Stimulated activated CD8-positive, alpha-beta memory T cell treated with anti-CD3 and anti-CD28 coated beads, Interleukin-12 subunit alpha, Interleukin-12 subunit beta, amount 100 ng/mL, for 24 hours (primary cell): ENCODE measurements around the gene FAM83C.

ENCODE experiments used
- DNase-seq: peaks from one replicate; pipeline ENCODE4 v3.0.0-alpha.2; 2020; ENCODE audit errors: extremely low read depth

The FAM83C gene

DNA sequence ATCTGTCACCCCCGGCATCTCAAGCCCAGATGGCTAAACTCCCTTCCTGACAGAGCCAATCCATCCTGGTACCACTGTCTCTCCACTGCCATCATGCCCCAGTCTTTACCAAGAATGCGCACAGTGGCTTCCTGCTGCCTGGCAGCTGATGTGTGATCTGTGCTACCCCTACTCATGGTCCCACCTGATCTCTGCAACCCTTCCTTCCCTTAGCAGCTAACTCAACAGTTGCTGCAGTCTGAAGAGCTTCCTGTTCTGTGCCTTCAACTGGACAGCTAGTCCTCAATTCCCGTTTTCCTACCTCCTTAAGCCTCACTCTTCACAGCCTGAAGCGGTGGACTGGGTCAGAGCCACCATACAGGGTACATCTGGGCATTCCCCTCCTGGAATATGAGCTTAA, 7.6 kb upstream of the FAM83C start:
- no peak for DNase-seq

DNA sequence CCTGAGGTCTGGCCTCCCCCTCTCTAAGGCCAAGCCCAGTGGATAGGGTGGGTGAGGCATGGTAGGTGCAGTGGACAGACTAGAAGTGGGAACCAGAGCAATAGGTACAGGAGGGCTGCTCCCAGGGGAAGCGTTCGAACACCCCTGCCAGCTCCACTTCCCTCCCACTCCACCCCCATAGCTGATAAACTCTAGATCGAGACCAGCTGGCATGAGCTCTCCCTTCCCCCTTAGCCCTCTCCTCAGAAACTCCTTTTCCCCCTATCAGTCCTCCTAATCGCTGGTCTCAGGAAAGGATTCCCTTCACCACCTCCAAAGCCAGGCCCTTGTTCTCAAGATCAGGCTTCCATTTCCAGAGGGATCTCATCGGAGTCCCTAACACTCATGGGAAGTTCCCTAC, 6.0 kb upstream of the FAM83C start:
- no peak for DNase-seq

DNA sequence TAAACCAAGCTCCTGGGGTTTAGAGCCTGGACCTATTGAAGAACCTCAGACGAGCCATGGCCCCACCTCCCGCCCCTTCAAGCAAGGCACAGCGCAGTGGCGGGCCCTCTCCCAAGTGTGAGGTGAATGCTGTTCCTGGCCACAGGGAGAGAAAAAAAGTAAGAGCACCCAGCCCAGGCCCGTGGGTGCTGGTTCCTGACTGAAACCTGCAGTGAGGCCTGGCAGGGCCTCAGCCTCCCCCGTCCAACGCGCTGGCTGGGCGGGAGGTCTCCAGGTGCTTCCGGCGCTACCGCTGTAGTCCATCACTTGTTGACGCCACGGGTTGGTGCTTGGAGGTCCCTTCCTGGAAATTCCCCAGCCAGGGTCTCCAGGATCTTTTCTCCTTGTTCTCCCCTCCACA, 5.5 kb upstream of the FAM83C start:
- no peak for DNase-seq

DNA sequence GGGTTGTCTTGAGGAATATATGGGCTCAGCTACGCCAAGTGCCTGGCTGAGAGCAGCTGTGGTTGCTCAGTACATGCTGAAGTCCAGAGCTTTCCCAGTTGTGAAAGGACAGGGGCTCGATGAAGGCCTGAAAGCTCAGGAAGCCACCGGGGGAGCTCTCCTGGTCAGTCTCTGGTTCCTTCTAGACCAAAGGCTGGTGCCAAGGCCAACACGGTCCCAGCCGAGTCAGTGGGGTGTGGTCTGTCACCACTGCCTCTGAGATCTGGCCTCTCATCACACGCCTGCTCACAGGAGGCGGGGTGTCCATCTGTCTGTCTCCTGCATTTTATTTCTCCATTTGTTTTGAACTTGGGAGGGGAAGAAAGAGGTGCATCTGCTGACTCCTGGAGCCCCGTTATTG, 4.9 kb upstream of the FAM83C start:
- no peak for DNase-seq

DNA sequence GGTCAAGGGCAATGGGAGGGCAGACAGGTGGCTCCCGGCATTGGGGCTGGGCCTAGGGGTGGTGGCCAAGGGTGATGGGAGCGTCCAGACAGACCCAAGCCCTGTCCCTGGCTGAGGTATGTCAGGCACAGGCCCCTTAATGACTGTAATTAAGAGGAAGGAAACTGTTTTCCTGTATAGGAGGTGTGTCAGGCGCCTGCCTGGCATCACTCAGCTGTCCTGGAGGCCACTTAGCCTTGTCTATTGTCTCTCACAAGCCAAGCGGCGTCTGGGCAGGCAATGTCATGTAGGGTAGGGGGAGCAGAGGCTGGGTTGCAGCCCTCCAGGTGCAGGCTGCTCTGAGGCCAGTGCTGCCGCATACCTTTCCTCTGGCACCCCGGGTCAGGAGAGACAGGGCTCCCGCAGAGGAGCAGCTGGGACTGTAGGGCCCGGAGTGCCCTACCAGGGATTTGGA, 3.9 kb upstream of the FAM83C start:
- no peak for DNase-seq

DNA sequence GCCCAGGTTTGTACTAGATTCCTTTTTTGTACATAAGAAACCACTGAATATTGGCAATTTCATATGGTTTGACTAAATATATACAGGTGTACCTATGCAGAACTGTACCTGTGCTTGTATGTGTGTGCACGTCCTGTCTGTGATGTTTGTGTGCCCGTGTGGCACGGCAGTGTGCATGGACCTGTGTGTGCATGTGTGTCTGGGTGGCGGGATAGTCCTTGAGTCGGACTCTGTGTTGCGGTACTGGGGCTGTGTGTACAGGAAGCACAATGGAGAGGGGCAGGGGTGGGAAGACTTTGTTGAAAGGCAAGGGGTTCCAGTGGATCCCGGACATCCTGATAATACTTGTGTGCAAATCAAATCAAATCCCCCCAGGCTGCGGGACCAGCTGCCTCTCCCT, 3.4 kb upstream of the FAM83C start:
- DNase-seq: no peak

DNA sequence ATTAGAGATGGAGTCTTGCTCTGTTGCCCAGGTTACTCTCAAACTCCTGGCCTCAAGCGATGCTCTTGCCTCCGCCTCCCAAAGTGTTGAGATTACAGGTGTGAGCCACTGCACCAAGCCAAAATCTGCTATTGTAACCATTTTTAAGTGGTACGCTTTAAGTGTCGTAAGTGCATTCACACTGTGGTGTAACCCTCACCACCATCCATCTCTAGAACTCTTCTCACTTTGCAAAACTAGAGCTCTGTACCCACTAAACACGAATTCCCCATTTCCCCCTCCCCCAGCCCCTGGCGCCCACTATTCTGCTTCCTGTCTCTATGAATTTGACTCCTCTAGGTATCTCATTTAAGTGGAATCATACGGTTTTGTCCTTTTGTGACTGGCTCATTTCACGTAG, 2.8 kb upstream of the FAM83C start:
- DNase-seq: no peak

DNA sequence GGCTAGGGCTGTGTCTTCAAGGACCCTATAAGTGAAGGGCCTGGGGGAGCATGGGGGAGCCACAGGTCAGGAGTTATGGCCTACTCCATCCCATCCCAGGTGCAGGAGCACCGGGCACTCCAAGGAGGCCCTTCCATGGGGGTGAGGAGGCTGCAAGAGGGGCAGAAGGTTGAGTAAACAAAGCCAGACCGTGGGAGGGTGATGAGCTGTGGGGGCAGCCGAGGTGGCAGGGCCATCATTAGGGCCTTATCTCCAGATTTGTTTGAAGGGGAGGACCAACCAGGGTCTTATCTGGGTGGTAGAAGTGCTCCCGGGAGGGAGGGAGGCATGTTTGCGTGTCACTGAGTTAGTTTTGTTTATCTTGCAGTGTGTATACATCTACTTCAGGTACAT, 2.1 kb upstream of the FAM83C start:
- DNase-seq: no peak

DNA sequence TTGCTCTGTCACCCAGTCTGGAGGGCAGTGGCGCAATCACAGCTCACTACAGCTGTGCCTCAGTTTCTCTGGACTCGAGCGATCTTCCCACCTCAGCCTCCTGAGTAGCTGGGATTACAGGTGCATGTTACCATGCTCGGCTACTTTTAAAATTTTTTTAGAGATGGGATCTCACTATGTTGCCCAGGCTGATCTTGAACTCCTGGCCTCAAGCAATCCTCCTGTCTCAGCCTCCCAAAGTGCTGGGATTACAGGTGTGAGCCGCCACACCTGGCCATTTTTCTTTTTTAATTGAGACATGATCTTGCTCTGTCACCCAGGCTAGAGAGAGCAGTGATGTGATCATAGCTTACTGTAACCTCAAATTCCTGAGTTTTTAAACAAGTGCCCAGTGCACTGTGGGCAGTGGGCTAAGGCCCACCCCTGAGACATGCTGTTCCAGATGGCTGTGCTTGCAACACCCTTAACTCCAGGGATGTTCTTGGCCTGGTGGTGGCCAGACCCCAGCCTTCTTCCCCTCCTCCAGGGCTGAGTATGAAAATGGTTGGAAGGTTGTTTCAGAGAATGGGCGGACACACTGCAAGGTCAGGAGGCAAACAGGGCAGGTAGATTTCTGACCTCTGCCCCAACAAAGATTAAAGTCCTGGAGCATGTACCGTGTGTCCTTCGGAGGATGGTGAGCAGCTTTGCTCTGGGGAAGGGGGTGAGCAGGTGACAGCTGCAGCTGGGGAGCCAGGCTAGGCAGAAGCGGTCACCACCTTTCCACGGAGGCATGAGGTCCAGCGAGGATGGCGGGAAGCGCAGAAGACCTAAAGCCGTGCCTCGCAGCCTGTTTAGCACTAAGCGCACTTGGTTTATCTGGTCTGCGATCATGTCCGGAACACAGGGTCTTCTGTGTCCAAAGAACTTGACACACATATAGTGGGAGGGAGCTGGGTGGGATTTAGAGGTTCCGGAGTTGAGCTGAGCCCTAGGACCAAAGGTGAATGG, 1.4 kb upstream of the FAM83C start:
- no peak for DNase-seq

DNA sequence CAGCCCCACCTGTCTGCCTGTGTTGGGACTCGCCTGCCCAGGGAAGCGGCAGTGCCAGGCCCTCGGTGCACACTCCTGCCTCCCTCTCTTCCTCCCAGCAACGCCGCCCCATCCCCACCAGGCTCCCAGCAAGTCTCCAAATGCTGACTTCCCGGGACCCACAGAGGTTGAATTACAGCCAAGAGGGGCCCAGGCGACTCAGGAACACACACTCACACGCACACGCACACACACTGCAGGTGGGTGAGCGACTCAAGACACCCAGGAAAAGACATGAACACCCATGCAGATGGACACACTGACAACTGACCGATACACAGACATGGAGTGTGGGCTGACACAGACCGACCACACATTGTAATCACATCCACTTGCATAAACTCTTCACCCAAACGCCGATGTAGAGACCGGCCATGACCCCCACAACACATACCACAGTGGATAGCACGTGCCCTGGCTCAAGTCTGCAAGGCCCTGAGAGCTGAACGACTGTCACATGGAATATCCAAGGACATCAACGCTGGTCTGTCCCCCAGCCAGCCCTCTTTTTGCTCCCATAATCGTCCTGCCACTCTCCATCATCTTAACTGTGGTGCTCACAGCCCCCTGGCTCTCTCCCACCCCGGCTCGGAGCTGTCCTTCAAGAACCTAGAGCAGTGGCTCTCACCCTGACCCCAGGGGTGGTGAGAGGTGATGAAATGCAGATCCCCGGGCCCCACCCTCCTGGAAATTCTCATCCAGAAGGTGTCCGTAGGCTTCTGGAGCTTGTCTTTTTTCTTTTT, 470 bp upstream of the FAM83C start:
- DNase-seq: no peak

DNA sequence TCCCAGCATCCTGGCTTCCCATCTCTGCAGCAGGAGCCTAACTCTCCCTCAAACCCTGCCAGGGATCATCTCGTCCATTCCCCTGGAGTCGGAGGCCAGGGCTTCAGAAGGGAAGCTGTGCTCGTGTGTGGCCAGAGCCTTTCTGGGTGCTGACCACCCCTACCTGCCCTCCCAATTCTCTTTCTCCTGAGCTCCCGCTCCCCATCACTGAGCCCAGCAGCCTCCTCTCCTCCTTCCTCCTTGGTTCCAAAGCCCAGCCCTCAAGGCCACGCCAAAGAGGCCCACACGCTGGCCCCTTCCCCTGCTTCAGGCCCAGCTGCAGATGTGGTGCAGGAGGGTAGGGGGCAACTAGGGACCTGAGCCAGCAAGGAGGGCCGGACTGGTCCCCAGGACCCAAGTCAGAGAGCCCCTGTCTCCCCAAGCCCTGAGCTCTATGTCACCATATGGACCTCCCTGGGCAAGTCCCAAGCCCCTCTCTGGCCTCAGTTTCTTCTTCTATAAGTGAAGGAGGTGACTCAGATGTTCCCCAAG, 1.3 kb downstream of the FAM83C start:
- no peak for DNase-seq

DNA sequence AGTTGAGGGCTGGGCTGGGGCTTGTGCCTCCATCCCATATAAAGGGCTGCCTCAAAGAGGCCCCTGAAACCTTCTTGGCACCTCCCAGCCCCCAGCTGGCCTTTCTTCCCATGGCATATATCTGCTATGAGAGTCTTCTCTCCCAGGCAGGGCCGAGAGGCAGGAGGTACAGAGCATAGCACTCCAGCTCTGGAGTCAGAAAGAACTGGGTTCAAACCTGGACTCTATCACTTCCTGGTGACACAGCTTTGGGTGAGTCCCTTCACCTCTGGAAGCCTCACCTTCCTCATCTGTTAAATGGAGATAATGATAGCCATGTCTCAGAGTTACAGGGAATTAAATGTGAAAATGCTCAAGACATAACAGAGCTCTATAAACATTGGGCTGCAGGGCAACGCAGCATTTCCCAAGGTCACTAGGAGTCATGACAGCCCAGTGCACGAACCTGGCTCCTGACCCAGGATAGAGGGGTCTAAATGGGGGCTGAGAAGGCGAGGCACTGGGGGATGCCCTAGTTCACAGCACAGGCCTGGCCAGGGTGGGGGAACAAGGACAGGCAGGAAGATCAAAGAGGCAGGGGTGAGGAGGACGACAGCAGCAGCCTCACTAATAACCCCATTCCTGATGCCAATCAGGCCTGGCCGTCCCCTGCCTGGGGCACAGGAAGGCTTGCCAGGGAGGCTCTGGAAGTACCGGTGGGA, 1.9 kb downstream of the FAM83C start:
- DNase-seq: no peak

DNA sequence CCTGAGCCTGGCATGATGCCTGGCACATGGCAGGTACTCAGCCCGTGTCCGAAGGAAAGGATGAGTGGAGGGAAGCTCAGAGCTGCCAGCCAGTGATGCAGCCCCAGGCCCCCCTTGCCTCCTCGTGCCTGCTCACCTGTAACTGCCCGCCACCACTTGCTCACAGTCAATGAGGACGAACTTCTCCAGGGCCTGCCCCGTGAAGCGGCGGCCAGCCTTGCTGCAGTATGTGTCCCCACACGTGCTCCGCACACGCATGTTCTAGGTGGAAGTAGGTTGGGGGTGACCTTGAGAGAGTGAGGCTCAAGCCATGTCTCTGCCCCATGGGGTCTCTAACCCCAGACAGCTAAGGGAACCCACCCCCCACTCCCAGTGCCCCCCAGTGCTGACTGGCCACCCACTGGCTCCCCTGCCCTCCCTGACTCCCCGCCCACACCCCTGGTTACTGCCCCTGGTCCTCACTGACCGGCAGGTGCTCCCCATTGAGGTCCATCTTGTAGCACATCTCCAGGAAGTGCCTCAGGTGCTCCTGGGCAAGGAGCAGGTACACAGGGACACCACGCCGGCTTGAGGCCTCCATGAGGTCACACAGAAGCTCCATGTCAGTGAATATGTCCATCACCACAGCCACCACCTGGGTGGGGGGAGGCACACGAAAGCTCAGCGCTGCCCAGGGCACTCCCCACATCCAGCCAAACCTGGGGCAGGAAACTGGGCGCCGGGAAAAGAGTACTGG, 3.7 kb downstream of the FAM83C start:
- DNase-seq: no peak

DNA sequence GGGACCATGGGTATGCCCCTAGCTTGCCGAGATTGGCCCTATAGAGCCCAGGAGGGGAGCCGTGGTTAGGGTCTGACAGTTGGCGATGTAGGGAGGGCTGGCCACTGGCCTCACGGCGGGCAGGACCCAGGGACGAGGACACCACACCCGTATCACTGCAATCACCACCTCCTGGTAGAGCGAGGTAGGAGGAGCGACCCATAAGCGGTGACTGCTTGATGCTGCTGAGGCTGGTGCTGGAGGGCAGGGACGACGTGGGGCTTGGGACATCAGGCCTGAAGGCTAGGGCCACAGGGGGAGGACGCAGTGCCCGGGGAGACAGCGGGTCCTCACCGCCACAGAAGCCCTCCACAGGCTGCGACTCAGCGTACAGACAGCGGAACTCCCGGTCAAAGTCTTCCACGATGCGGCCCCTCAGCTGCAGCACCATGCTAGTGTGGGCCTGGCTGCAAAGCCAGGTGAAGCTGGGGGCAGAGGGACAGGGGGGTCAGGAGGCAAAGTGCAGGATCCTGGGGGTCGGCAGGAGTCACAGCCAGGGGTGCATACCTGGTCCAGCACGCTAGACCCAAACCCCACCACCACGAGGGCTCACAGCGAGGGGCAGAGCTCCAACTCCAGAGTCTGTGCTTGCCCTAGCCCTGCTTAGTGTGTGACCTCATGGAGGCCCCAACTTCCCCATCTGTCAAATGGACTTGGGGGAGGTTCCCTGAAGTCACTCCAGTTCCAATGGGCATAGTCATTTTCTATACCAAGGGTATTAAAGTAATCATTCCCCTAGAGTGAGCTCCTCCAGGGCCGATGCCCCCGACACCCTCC, 4.5 kb downstream of the FAM83C start:
- no peak for DNase-seq

DNA sequence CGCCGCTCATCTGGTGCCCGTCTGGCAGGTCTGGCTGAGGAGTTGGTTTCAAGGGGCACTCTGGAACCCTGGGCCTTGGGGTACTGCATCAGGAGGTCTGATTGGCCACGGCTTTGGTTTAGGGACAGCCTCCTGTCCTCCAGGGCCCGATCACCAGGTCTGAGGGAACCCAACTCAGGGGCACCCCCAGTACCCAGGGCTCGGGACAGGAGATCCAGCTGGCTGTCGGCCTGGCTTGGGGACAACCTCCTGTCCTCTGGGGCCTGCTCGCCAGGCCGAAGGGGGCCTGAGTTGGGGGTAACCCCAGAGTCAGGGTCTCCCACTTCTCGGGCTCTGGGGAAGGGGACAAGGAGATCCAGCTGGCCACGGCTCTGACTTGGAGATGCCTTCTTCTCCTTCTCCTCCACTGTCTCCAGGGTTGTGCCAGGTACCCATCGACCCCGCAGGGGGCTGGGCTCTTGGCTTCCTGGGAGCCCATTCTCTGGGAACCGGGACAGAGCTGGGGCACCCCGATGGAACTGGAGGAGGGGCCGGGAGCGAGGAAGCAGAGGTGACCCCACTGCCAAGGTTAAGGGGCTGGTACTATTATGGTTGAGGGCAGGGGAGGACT, 5.2 kb downstream of the FAM83C start:
- DNase-seq: no peak

DNA sequence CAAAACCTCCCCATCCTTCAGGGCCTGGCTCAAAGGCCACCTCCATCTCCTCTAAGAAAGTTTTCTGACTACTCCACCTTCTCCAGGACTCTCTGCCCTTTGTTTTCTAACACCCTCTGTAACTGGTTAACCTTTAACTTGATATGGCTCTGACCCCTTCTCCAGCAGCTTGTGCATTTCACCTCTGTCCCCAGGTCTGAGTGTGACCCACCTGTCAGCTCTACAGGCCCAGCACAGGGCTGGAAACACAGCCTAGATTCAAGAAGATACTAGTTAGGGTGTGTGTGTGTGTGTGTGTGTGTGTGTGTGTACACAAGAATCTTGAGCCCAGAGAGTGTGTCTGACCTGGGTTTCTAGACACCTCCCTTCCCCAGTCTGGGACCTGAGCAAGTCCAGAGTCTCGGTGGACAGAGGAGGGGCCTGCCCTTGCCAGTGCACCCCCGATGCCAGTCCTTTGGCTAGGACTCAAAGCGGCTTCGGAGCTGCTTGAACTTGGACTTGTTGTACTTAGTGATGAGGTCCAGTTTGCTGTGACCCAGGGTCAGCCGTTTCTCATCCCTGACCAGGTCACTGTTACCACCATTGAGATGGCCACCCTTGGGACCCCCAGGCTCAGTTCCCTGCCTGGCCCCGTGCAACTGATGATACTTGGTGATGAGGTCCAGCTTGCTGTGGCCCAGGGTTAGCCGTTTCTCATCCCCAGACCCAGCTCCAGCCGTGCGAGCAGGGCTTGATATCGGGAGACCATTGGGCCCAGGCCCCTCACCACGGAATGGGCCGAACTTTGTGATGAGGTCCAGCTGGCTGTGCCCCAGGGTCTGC, 5.9 kb downstream of the FAM83C start:
- DNase-seq: no peak

DNA sequence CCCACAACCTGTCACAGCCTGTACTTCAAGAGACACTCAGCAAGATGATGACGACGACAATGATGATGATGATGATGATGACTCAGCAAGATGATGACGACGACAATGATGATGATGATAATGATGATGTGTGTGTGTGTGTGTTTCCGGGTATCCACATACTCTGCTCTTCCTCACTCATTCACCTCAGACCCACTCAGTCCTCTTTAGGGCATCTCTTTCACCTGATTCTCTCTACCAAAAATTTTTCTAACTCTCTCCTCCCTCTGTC, 6.5 kb downstream of the FAM83C start:
- no peak for DNase-seq

DNA sequence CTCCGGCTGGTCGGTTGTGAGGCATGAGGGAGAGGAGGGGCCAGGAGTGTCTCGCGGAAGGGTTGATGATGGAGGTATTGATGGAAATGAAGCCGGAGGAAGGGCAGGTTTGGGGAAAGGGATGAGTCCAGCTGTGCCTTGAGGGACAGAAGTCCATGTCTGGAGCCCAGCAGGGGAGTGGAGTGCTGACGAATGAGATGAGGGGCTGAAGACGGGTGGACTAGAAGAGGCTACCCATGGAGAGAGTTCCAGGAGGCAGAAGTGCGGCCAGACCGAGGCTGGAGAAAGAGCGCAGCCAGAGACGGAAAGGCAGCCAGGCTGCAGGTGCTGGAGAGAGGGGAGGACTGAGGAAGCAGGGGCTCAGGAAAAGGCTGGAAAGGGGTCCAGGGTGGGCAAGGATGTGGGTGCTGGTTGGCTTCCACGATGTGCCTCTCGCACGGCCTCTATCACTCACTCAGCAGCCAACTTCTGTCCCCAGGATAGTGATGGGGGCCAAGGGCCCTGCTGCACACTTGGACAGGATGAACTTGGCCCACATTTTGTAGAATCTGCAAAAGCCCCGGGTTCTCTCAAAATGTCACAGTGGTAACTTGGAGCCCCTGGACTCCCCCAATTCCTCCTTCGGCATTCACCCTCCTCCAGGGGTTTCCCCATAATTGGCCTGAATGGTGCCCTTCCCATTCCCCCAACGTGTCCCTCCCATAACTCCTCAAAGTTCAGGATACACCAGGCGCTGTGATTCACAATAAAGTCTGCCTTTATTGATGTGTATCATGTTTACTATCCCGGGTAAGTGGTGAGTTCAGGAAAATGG, 7.0 kb downstream of the FAM83C start:
- DNase-seq: no peak
